Coronary artery (tissue), 2 donors: ENCODE measurements around the gene GLP1R.
A peak's percentile ranks its signal among the peaks of the same experiment; 100 is the strongest.

Experiments used
- DNase-seq: peaks from one replicate; pipeline ENCODE4 v3.0.0-alpha.2; 2017; ENCODE audit warnings: low spot score
- H3K27ac ChIP-seq, 2 donors: fragments of 200-600 bp; sonication (generic); one replicate each; pipeline ENCODE4 v1.5.1; 2016 to 2019
- H3K4me3 ChIP-seq: fragments of 200-600 bp; sonication (generic); 2 replicates; pipeline ENCODE4 v1.5.1; 2016; ENCODE audit warnings: mild to moderate bottlenecking, moderate library complexity
- TF ChIP-seq, protein P1 (sequence below): fragments of 200-600 bp; sonication (generic); IDR thresholded peaks from one replicate; pipeline ENCODE4 v1.5.1; 2019; ENCODE audit warnings: antibody characterized with exemption

GLP1R gene

DNA sequence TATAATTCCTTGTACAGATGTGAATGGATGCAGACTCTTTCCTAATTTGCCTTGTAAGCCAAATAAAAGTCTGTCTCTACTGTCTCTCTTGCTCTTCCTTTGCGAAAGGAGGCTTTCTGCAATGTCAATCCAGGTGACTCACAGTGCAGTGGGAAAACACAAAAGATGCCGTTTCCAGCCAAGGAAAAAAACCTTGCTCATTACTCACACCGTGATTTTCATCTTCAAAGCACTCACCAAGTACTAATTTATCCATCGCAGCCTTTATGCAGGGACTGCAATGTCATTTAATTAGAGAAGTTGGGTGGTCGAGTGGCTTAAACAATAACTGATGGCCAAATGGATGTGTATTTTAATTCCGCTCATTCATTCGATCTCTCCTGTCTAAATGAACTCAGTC lies 42.6 kb downstream of the GLP1R start:
- Histone ChIP-seq H3K27ac (no peak overlapping the region), H3K4me3 (no peak overlapping the region)
- TF ChIP-seq, protein P1, sequence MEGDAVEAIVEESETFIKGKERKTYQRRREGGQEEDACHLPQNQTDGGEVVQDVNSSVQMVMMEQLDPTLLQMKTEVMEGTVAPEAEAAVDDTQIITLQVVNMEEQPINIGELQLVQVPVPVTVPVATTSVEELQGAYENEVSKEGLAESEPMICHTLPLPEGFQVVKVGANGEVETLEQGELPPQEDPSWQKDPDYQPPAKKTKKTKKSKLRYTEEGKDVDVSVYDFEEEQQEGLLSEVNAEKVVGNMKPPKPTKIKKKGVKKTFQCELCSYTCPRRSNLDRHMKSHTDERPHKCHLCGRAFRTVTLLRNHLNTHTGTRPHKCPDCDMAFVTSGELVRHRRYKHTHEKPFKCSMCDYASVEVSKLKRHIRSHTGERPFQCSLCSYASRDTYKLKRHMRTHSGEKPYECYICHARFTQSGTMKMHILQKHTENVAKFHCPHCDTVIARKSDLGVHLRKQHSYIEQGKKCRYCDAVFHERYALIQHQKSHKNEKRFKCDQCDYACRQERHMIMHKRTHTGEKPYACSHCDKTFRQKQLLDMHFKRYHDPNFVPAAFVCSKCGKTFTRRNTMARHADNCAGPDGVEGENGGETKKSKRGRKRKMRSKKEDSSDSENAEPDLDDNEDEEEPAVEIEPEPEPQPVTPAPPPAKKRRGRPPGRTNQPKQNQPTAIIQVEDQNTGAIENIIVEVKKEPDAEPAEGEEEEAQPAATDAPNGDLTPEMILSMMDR, result no peak
- DNase-seq, result no peak

DNA sequence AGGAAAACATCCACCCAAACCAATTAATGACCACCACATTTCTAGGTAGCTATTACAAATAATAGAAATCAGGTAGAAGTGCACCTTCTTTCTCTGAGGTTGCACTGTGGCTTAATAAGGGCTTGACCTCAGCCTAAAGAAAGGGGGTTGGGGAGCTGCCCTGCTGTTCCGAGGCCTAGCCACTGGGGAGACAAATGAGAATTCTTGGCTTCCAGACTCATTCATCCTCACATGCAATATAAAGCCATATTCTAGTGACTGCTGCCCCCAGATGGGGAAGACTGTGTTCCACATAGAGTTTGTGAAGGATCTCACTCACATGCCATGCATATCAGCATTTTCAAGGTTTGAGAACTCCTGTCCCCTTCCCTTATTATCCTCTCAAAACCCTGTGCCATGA lies 43.5 kb downstream of the GLP1R start:
- H3K27ac ChIP-seq, result no peak overlapping the region
- no peak overlapping the region for H3K4me3 ChIP-seq
- no peak for DNase-seq
- TF ChIP-seq, protein P1, result no peak

DNA sequence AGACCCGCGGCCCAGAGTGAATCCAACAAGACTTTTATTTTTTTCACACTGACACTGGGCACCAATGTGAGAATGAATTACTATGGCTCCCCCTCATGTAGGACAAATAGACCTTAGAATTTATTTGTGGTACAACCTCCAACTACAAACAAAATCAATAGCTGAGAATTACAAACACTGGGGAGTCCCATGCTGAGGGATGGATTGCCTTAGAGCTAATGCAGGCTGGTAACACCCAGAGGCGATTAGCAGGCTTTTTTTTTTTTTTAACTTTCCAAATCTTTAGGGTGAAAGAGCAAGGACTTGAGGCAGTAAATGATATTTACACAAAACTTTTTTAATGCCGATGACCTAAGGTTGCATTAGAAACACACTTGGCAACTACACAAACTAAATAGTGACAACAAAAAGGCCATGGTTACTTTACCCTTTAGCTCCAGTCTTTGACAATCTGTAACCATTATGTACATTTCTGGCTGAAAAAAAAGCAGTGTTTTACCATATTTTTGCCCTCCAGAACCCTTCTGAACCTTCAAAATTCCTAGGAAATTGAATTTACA lies 44.6 kb downstream of the GLP1R start:
- H3K27ac ChIP-seq, result no peak overlapping the region
- TF ChIP-seq, protein P1, result no peak
- no peak overlapping the region for H3K4me3 ChIP-seq
- DNase-seq, result no peak

DNA sequence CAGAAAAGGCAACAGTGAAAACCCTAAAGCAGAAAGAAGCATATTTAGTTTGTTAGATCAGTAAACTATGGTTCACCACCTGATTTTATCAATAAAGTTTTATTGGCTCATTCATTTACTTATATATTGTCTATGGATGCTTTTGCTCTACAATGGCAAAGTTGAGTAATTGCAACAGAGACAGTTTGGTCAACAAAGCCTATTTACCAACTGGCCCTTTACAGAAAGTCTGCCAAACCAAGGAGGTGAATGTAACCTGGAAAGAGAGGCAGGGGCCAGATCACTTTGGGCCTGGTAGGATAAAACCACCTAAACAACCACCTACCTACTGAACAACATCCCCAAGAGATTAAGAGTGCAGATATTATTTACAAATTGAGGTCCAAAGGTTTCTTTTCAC lies 47.0 kb downstream of the GLP1R start:
- H3K27ac ChIP-seq, result no peak overlapping the region
- H3K4me3 ChIP-seq, result no peak overlapping the region
- no peak for DNase-seq
- TF ChIP-seq, protein P1, result no peak

DNA sequence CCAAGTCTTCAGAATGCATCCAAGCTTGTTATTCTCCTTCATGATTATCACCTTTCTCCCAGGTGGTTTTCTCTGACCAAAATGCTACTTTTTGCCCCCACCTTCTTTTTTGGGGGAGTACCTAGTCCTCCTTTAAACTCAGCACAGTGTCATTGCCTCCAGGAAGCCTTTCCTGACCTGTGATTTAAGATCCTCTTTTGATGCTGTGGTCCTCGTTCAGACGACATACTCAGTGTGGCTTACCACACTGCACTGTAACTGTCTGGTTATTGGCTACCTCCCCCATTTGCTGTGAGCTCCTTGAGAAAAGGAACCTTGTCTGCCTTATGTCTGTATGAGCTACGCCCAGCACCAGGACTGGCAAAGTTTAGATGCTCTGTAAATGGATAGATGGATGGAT lies 51.8 kb downstream of the GLP1R start:
- H3K27ac ChIP-seq, result no peak overlapping the region
- TF ChIP-seq, protein P1, result no peak
- H3K4me3 ChIP-seq, result no peak overlapping the region
- DNase-seq, result no peak

DNA sequence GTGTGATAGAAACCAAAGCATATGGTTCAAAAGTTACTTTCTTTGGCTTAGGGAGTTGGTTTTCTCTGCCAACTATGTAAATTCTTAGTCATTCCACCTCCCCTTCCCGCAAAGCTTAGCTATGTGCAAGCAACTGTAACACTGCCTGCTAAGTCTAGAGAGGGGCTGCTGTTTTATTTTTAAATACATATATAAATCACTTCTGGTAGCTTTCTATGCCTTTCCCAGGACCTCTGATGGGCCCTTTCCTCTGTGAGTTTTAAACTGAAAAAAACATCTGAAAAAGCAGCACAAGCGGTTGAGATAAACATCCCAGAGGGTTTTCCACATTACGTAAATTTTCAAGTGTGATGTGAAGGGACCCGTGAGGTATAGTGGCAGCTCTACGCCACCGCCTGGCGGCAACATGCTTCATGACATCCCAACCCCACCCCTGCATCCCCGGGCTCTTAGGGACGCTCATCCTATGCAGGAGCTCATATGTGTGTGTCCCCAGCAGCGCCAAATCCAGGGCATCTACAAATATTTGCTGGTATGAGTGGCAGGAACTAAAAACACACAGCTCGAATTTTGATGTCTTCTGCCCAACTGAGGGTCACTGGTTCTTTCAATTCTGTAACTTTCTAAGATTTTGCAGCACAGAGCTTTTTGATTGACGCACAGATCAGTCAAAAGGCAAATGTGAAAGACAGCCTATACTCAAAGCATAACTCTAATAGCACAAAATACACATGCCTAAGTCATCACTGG lies 53.7 kb downstream of the GLP1R start:
- Histone ChIP-seq H3K27ac (peak overlapping the region in 1 of 2 donors; percentile 11), H3K4me3 (no peak overlapping the region)
- no peak for DNase-seq
- TF ChIP-seq, protein P1, result peak; percentile 26

DNA sequence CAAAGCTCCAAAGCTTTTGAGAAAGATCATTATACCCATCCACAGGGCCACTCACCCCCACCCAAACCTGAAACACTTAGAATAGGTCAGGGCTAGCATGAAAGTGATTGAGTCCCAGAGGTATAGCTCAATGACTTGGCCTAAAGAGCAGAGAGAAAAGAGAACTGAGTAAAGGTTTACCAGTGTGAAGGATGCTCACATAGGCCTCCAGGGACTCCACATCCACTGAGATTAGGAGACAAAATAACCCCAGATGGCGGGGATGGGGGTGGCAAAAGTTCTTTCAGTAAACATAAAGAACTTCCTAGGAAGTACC lies 54.2 kb downstream of the GLP1R start:
- TF ChIP-seq, protein P1, result no peak
- no peak overlapping the region for H3K4me3 ChIP-seq
- no peak for DNase-seq
- no peak overlapping the region for H3K27ac ChIP-seq
